Naive thymus-derived CD4-positive, alpha-beta T cell (primary cell): ENCODE results near the gene FAM174B. TPM values are rescaled to one million over a fixed set of nuclear protein-coding genes. Genes with fewer than 3 reads are reported as not detected.

ENCODE experiments used
- ATAC-seq: fragments of 150-1000 bp; cut with Tn5 transposase; 2 replicates; pipeline ENCODE4 v1.10.0; 2021; ENCODE audit warnings: mild to moderate bottlenecking, moderate library complexity
- CTCF ChIA-PET: fragments of 350-600 bp; sonication (Branson Sonifier 250); formaldehyde crosslinking; loops from one replicate; lab custom pipeline; 2021; ENCODE audit warnings: antibody characterized with exemption; lab: Charles Lee
- POLR2A ChIA-PET: fragments of 350-600 bp; sonication (Branson Sonifier 250); formaldehyde crosslinking; loops from one replicate; lab custom pipeline; 2021; ENCODE audit warnings: antibody characterized with exemption, inconsistent platforms; lab: Charles Lee
- DNase-seq, 9 donors: peaks; one replicate each; pipeline versions ENCODE4 v3.0.0 to v3.0.0-alpha.2; 2020 to 2022; ENCODE audit warnings: mixed read lengths in 1 of 9
- H3K27ac ChIP-seq: one replicate; pipeline ENCODE4 v1.7.0; 2013; ENCODE audit warnings: mild to moderate bottlenecking, low read depth, low read length, moderate library complexity
- H3K27me3 ChIP-seq, 2 donors: one replicate each; pipeline ENCODE4 v1.7.0; 2013; ENCODE audit warnings: low read length in 2 of 2, mild to moderate bottlenecking in 2 of 2, moderate library complexity in 2 of 2; ENCODE audit not compliant: control insufficient read depth in 2 of 2, insufficient read depth in 2 of 2
- H3K36me3 ChIP-seq, 3 experiments: 1 replicate in 2 of 3; 2 replicates in 1 of 3; pipeline ENCODE4 v1.7.0; 2013; ENCODE audit warnings: low read length in 3 of 3, mild to moderate bottlenecking in 3 of 3, moderate library complexity in 1 of 3; ENCODE audit not compliant: insufficient read depth in 3 of 3, control insufficient read depth in 2 of 3
- H3K4me1 ChIP-seq, 2 donors: one replicate each; pipeline ENCODE4 v1.7.0; 2013; ENCODE audit warnings: low read length in 2 of 2, mild to moderate bottlenecking in 2 of 2, moderate library complexity in 1 of 2; ENCODE audit not compliant: control insufficient read depth in 2 of 2, insufficient read depth in 2 of 2
- H3K4me3 ChIP-seq: 2 replicates; pipeline ENCODE4 v1.7.0; 2013; ENCODE audit warnings: mild to moderate bottlenecking, low read length
- H3K9me3 ChIP-seq, 3 experiments: 1 replicate in 2 of 3; 2 replicates in 1 of 3; pipeline ENCODE4 v1.7.0; 2013; ENCODE audit warnings: low read length in 3 of 3; ENCODE audit not compliant: control insufficient read depth in 2 of 3
- H3K27ac Mint-ChIP-seq, 9 donors: one replicate each; pipeline ENCODE4 v1.8.0; 2020 to 2022; ENCODE audit warnings: mixed read lengths in 9 of 9, mild to moderate bottlenecking in 8 of 9, moderate library complexity in 5 of 9, inconsistent platforms in 2 of 9
- H3K27me3 Mint-ChIP-seq, 5 donors: one replicate each; pipeline ENCODE4 v1.8.0; 2021 to 2022; ENCODE audit warnings: mixed read lengths in 5 of 5, mild to moderate bottlenecking in 1 of 5
- H3K36me3 Mint-ChIP-seq, 5 donors: one replicate each; pipeline ENCODE4 v1.8.0; 2020 to 2022; ENCODE audit warnings: mixed read lengths in 5 of 5, mild to moderate bottlenecking in 3 of 5, inconsistent platforms in 1 of 5
- H3K4me1 Mint-ChIP-seq, 7 donors: one replicate each; pipeline ENCODE4 v1.8.0; 2020 to 2022; ENCODE audit warnings: mixed read lengths in 7 of 7, mild to moderate bottlenecking in 3 of 7, inconsistent platforms in 1 of 7
- H3K4me3 Mint-ChIP-seq, 10 donors: one replicate each; pipeline ENCODE4 v1.8.0; 2020 to 2022; ENCODE audit warnings: mild to moderate bottlenecking in 10 of 10, mixed read lengths in 10 of 10, moderate library complexity in 6 of 10, inconsistent platforms in 2 of 10
- H3K9me3 Mint-ChIP-seq, 11 donors: one replicate each; pipeline ENCODE4 v1.8.0; 2020 to 2022; ENCODE audit warnings: mixed read lengths in 11 of 11, mild to moderate bottlenecking in 4 of 11, inconsistent platforms in 1 of 11, moderate library complexity in 1 of 11
- intact Hi-C, 2 donors: fragments of 100-400 bp; cut with micrococcal nuclease; formaldehyde crosslinking; loops; one replicate each; pipeline ENCODE4 v1.15.1; 2023
- polyA plus RNA-seq, 2 donors: library from polyadenylated mRNA; unstranded; fragments of 300-500 nt; fragmentation: Illumina TruSeq; gene quantifications; one replicate each; pipeline ENCODE4 v1.2.3, GENCODE V29; 2021
- total RNA-seq, 6 experiments: library from RNA in 5 of 6; stranded (reverse) in 5 of 6; gene quantifications; 1 replicate in 5 of 6; 2 replicates in 1 of 6; pipeline ENCODE4 v1.2.3 and lab custom pipeline; 2021 to 2026

Gene FAM174B
- total and polyA plus RNA-seq, 7 experiments from 2014 or later, result 3.5 to 15.9 (median 6.7) TPM

DNA sequence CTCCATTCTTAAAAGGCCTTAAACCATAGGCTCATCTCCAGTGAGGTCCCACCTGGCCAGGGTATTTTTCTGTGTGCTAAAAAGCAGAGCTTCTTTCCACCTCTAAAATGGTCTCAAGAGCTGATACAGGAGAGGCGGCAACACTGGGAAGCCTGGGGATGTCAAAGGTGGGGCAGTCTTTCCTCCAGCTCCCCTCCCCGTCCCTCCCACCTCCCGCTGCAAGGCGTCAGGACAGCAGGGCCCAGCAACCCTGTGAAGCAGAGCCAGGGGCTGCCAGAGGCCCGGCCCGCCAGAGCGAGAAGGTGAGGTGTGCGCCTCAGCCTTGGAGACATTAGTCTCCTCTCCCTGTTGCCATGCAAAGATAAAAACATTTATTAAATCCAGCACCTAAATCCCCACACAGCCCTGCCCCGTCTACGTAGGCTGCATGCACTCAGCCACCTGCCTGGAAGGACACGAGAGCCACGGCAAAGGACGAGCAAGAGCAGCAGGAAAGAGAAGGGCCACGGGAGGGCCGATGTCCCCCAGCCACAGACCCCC lies 75.6 kb downstream of the FAM174B start:
- no peaks in the 10 kb centered on the region for H3K9me3 Mint-ChIP-seq
- H3K27ac Mint-ChIP-seq, result no peak overlapping the region
- no peaks in the 10 kb centered on the region for H3K4me1 Mint-ChIP-seq
- no peak overlapping the region for H3K4me3 ChIP-seq
- ATAC-seq (no peak), DNase-seq (no peak)
- ChIA-PET POLR2A (no interaction called here), CTCF (no interaction called here)
- intact Hi-C loops, result no loop called here
- no peak overlapping the region for H3K27ac ChIP-seq
- H3K36me3 Mint-ChIP-seq, result no peaks in the 10 kb centered on the region
- no peaks in the 10 kb centered on the region for H3K4me1 ChIP-seq
- peaks cover 0 to 25% (median 13%) of the 10 kb centered on the region in 5 donors for H3K27me3 Mint-ChIP-seq
- no peaks in the 10 kb centered on the region for H3K9me3 ChIP-seq
- no peak overlapping the region for H3K4me3 Mint-ChIP-seq
- H3K36me3 ChIP-seq, result no peaks in the 10 kb centered on the region
- H3K27me3 ChIP-seq, result no peaks in the 10 kb centered on the region

- no peak overlapping the region for H3K4me3 ChIP-seq
- no peaks in the 10 kb centered on the region for H3K9me3 ChIP-seq
- ATAC-seq, result no peak
- no peaks in the 10 kb centered on the region for H3K27me3 ChIP-seq
- H3K36me3 ChIP-seq, result no peaks in the 10 kb centered on the region
- no peak overlapping the region for H3K4me3 Mint-ChIP-seq
- H3K4me1 ChIP-seq, result no peaks in the 10 kb centered on the region
- POLR2A ChIA-PET, result no interaction called here
- H3K27ac Mint-ChIP-seq, result no peak overlapping the region
- DNase-seq, result no peak
- H3K9me3 Mint-ChIP-seq, result no peaks in the 10 kb centered on the region
- no peak overlapping the region for H3K27ac ChIP-seq
- intact Hi-C loops, result no loop called here
- peaks cover 0 to 21% (median 13%) of the 10 kb centered on the region in 5 donors for H3K27me3 Mint-ChIP-seq
- H3K36me3 Mint-ChIP-seq, result no peaks in the 10 kb centered on the region
- CTCF ChIA-PET, result no interaction called here
- no peaks in the 10 kb centered on the region for H3K4me1 Mint-ChIP-seq
These were observed 76.1 kb downstream of the FAM174B start for GRCh38 chr15:92579486-92579885.

- no peaks in the 10 kb centered on the region for H3K9me3 ChIP-seq
- CTCF ChIA-PET, result no interaction called here
- no peak overlapping the region for H3K27ac Mint-ChIP-seq
- H3K9me3 Mint-ChIP-seq, result no peaks in the 10 kb centered on the region
- DNase-seq (no peak), ATAC-seq (no peak)
- H3K27me3 Mint-ChIP-seq, result peaks cover 0 to 18% (median 13%) of the 10 kb centered on the region in 5 donors
- no peak overlapping the region for H3K4me3 Mint-ChIP-seq
- no peaks in the 10 kb centered on the region for H3K36me3 ChIP-seq
- intact Hi-C loops, result no loop called here
- no peaks in the 10 kb centered on the region for H3K4me1 ChIP-seq
- no peak overlapping the region for H3K4me3 ChIP-seq
- no peaks in the 10 kb centered on the region for H3K4me1 Mint-ChIP-seq
- no peak overlapping the region for H3K27ac ChIP-seq
- H3K27me3 ChIP-seq, result no peaks in the 10 kb centered on the region
- H3K36me3 Mint-ChIP-seq, result no peaks in the 10 kb centered on the region
- POLR2A ChIA-PET, result no interaction called here
These were observed 77.3 kb downstream of the FAM174B start for GRCh38 chr15:92578096-92578835.

DNA sequence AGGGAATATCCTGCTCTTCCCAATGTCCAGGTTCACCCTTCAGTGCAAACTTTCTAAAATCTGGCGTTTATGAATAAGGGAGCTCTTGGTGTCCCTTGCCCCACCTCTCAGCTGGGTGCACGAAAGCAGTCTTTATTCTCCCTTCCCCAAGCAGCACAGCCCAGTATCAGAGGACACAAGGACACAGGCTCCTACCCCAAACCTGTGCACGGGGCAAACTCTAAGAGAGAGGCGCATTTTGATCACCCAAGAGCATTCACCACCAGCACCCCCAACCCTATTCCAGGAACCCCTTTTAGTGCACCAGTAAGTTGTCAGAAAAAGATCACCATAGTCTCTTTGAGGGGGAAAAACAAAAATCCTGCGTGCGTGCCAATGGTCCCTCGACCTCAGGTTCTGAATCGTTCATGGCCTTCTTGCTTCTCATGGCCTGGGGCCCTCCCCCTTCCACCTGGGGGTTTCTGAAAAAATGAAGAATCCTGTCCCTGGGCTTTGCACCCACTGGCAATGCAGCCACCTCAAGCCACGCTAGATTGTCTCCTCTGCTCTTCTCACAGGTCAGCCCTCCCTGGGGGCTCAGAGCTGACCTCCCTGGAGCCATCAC lies 78.9 kb downstream of the FAM174B start:
- H3K9me3 Mint-ChIP-seq, result peaks cover 0 to 2% (median 0%) of the 10 kb centered on the region in 11 donors

DNA sequence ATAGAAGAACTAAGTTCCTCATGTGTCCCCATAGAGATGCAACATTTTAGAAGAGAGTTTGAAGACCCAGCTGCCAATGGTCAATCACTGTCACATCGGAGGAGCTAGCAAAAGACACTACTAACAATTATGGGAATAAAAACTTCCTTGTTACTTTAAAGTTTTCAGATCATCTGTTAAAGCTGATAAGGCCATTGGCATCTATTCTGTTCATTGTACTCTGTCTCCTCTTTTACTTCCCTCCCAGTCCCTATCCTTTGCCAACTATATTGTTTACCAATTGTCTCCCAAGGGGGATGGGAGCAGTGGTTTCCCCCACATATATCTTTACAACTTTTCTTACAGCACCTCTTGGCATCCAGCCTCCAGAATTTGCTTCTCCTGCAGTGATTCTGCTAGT lies 81.0 kb downstream of the FAM174B start:
- ChIA-PET POLR2A (no interaction called here), CTCF (no interaction called here)
- Histone ChIP-seq H3K36me3 (no peaks in the 10 kb centered on the region), H3K27ac (no peak overlapping the region), H3K4me3 (no peak overlapping the region), H3K27me3 (no peaks in the 10 kb centered on the region), H3K9me3 (no peaks in the 10 kb centered on the region), H3K4me1 (no peaks in the 10 kb centered on the region)
- Mint-ChIP-seq H3K9me3 (peaks cover 0 to 5% (median 0%) of the 10 kb centered on the region in 11 donors), H3K27ac (no peak overlapping the region), H3K27me3 (peaks cover 5 to 44% (median 9%) of the 10 kb centered on the region in 5 donors), H3K4me3 (no peak overlapping the region), H3K36me3 (no peaks in the 10 kb centered on the region), H3K4me1 (no peaks in the 10 kb centered on the region)
- ATAC-seq, result no peak
- no peak for DNase-seq
- intact Hi-C loops, result no loop called here

More for the DNA sequence above, 78.9 kb downstream of the FAM174B start:
- Mint-ChIP-seq H3K4me1 (no peaks in the 10 kb centered on the region), H3K4me3 (no peak overlapping the region), H3K36me3 (no peaks in the 10 kb centered on the region), H3K27ac (no peak overlapping the region), H3K27me3 (peaks cover 0 to 28% (median 8%) of the 10 kb centered on the region in 5 donors)
- DNase-seq (no peak), ATAC-seq (no peak)
- Histone ChIP-seq H3K36me3 (no peaks in the 10 kb centered on the region), H3K4me1 (no peaks in the 10 kb centered on the region), H3K27me3 (no peaks in the 10 kb centered on the region), H3K27ac (no peak overlapping the region), H3K4me3 (no peak overlapping the region), H3K9me3 (no peaks in the 10 kb centered on the region)
- ChIA-PET POLR2A (no interaction called here), CTCF (no interaction called here)
- intact Hi-C loops, result no loop called here

DNA sequence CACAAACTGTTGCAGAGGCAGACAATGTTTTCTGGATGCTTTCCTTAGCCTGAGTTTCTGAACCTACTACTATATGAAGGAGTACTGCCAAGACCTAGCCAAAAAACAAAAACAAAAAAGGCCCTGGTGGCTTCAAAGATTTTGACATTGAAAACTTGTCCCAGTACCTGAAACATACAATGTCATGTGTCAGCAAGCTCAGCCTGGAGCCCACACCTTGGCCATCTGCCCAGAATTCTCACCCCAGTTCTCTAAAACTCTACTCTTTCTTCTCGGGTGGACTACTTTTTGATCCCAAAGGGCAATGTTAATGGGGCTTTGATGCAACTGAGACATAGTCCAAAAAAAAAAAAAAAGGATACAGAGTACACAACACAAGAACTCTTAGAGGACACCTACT lies 81.4 kb downstream of the FAM174B start:
- DNase-seq (no peak), ATAC-seq (no peak)
- peaks cover 5 to 41% (median 9%) of the 10 kb centered on the region in 5 donors for H3K27me3 Mint-ChIP-seq
- H3K4me3 Mint-ChIP-seq, result no peak overlapping the region
- ChIA-PET POLR2A (no interaction called here), CTCF (no interaction called here)
- H3K36me3 Mint-ChIP-seq, result no peaks in the 10 kb centered on the region
- Histone ChIP-seq H3K4me3 (no peak overlapping the region), H3K36me3 (no peaks in the 10 kb centered on the region), H3K9me3 (no peaks in the 10 kb centered on the region), H3K27me3 (no peaks in the 10 kb centered on the region), H3K4me1 (no peaks in the 10 kb centered on the region), H3K27ac (no peak overlapping the region)
- H3K27ac Mint-ChIP-seq, result no peak overlapping the region
- no peaks in the 10 kb centered on the region for H3K4me1 Mint-ChIP-seq
- intact Hi-C loops, result no loop called here
- H3K9me3 Mint-ChIP-seq, result peaks cover 0 to 5% (median 0%) of the 10 kb centered on the region in 11 donors
